B cell (primary cell): ENCODE results near the gene CPED1. TPM values are rescaled to one million over a fixed set of nuclear protein-coding genes. Genes with fewer than 3 reads are reported as not detected.

Experiments used
- ATAC-seq: fragments of 200-7000 bp; cut with Tn5 transposase; one replicate; pipeline ENCODE4 v1.10.0; 2021; ENCODE audit warnings: low read depth, mild to moderate bottlenecking, moderate number of reproducible peaks, moderate library complexity
- CTCF ChIA-PET: fragments of 350-600 bp; sonication (Branson Sonifier 250); formaldehyde crosslinking; loops from one replicate; lab custom pipeline; 2021; ENCODE audit warnings: antibody characterized with exemption, inconsistent platforms; lab: Charles Lee
- POLR2A ChIA-PET: fragments of 350-600 bp; sonication (Branson Sonifier 250); formaldehyde crosslinking; loops from one replicate; lab custom pipeline; 2021; ENCODE audit warnings: antibody characterized with exemption; lab: Charles Lee
- DNase-seq: peaks from one replicate; pipeline ENCODE4 v3.0.0; 2013
- H2AFZ ChIP-seq: 2 replicates; pipeline ENCODE4 v1.6.1; 2012; ENCODE audit warnings: mild to moderate bottlenecking, low read depth, low read length; ENCODE audit not compliant: insufficient read depth, poor library complexity, severe bottlenecking
- H3K27ac ChIP-seq, 2 donors: 1 replicate in 1 of 2; 2 replicates in 1 of 2; pipeline ENCODE4 v1.5.1; 2012 to 2013; ENCODE audit warnings: low read length in 2 of 2, mild to moderate bottlenecking in 2 of 2, moderate library complexity in 1 of 2
- H3K27me3 ChIP-seq, 4 experiments: fragments of 200-600 bp in 1 of 4; sonication (generic) in 1 of 4; replicated peaks in 1 of 4; 1 replicate in 2 of 4; 2 replicates in 2 of 4; pipeline versions ENCODE4 v1.6.1 to v1.7.0; 2013 to 2016; ENCODE audit warnings: low read length in 3 of 4, mild to moderate bottlenecking in 2 of 4, mixed read lengths in 1 of 4, moderate library complexity in 1 of 4; ENCODE audit not compliant: insufficient read depth in 4 of 4, control insufficient read depth in 3 of 4; ENCODE audit errors: control extremely low read depth in 1 of 4
- H3K36me3 ChIP-seq, 2 experiments: replicated peaks in 1 of 2; 1 replicate in 1 of 2; 2 replicates in 1 of 2; pipeline versions ENCODE4 v1.6.1 to v1.7.1; 2013; ENCODE audit warnings: low read length in 1 of 2; ENCODE audit not compliant: insufficient read depth in 2 of 2, control insufficient read depth in 1 of 2; ENCODE audit errors: control extremely low read depth in 1 of 2, extremely low read depth in 1 of 2
- H3K4me1 ChIP-seq, 2 donors: fragments of 200-600 bp in 1 of 2; sonication (generic) in 1 of 2; 1 replicate in 1 of 2; 2 replicates in 1 of 2; pipeline versions ENCODE4 v1.5.1 to v1.6.1; 2013 to 2017; ENCODE audit warnings: low read length in 2 of 2; ENCODE audit not compliant: control insufficient read depth in 2 of 2, insufficient read depth in 2 of 2
- H3K4me2 ChIP-seq: replicated peaks from 2 replicates; pipeline ENCODE3; 2012; ENCODE audit warnings: mild to moderate bottlenecking, low read depth, low read length; ENCODE audit not compliant: poor library complexity, severe bottlenecking
- H3K4me3 ChIP-seq, 5 experiments: fragments of 200-600 bp in 1 of 5; sonication (generic) in 1 of 5; 1 replicate in 3 of 5; 2 replicates in 2 of 5; pipeline versions ENCODE4 v1.5.1 to v1.7.0; 2011 to 2016; ENCODE audit warnings: low read length in 4 of 5, mild to moderate bottlenecking in 4 of 5, low read depth in 2 of 5, control low read depth in 1 of 5, moderate library complexity in 1 of 5; ENCODE audit not compliant: insufficient read depth in 1 of 5; ENCODE audit errors: control extremely low read depth in 1 of 5, extremely low read depth in 1 of 5
- H3K79me2 ChIP-seq: fragments of 200-600 bp; sonication (generic); one replicate; pipeline ENCODE4 v1.6.0; 2016; ENCODE audit warnings: low read length; ENCODE audit not compliant: control insufficient read depth, insufficient read depth
- H3K9ac ChIP-seq: fragments of 200-600 bp; sonication (generic); 2 replicates; pipeline ENCODE4 v1.6.1; 2017; ENCODE audit warnings: mild to moderate bottlenecking, low read length, moderate library complexity
- H3K9me3 ChIP-seq, 3 donors: one replicate each; pipeline versions ENCODE4 v1.6.1 to v1.7.1; 2013; ENCODE audit warnings: low read length in 2 of 3; ENCODE audit not compliant: control insufficient read depth in 2 of 3, insufficient read depth in 1 of 3; ENCODE audit errors: control extremely low read depth in 1 of 3
- H4K20me1 ChIP-seq: 2 replicates; pipeline ENCODE4 v1.6.0; 2012; ENCODE audit warnings: mild to moderate bottlenecking, low read length; ENCODE audit not compliant: insufficient read depth, control insufficient read depth, poor library complexity, severe bottlenecking
- H3K27ac Mint-ChIP-seq: one replicate; pipeline ENCODE4 v1.8.0; 2021; ENCODE audit warnings: mixed read lengths
- H3K27me3 Mint-ChIP-seq: one replicate; pipeline ENCODE4 v1.8.0; 2021; ENCODE audit warnings: mixed read lengths
- H3K4me1 Mint-ChIP-seq: one replicate; pipeline ENCODE4 v1.8.0; 2021; ENCODE audit warnings: mixed read lengths
- H3K4me3 Mint-ChIP-seq: one replicate; pipeline ENCODE4 v1.8.0; 2021; ENCODE audit warnings: mixed read lengths
- H3K9me3 Mint-ChIP-seq: one replicate; pipeline ENCODE4 v1.8.0; 2022; ENCODE audit warnings: mixed read lengths; ENCODE audit not compliant: insufficient read depth
- CTCF ChIP-seq: fragments of 200-600 bp; IDR thresholded peaks from one replicate; pipeline ENCODE4 v1.8.0; 2022; ENCODE audit warnings: antibody characterized with exemption, mild to moderate bottlenecking
- EZH2 ChIP-seq: IDR thresholded peaks from 2 replicates; pipeline ENCODE4 v1.6.1; 2012; ENCODE audit warnings: borderline replicate concordance, low read depth, mild to moderate bottlenecking, moderate library complexity, low read length; ENCODE audit not compliant: insufficient read depth, poor library complexity, severe bottlenecking
- WGBS: methylation state at CpG from one replicate; pipeline ENCODE4 v1.1.5; 2013; ENCODE audit warnings: missing lambda C conversion rate; ENCODE audit not compliant: insufficient coverage; 5-methylcytosine and 5-hydroxymethylcytosine counted together
- intact Hi-C: fragments of 100-400 bp; cut with micrococcal nuclease; formaldehyde crosslinking; loops from one replicate; pipeline ENCODE4 v1.10.0; 2022
- polyA plus RNA-seq: library from polyadenylated mRNA; depleted of rRNA; stranded (reverse); fragments of >200 nt; gene quantifications from 2 replicates; pipeline ENCODE4 v1.2.3, GENCODE V29; 2012
- total RNA-seq, 2 donors: library from RNA; stranded (reverse); fragments of 120-200 nt in 1 of 2; gene quantifications; 1 replicate in 1 of 2; 2 replicates in 1 of 2; pipeline versions ENCODE4 v1.2.3 to v1.2.4, GENCODE V29; 2013 to 2022

The CPED1 gene
- total and polyA plus RNA-seq, 2 donors (not counting 1 experiment from before 2014, with no cell fraction given), result 0.44 to 3.8 TPM

GRCh38 chr7:121027761-121028669, 39.5 kb downstream of the CPED1 start:
- H3K4me3 Mint-ChIP-seq, result no peak overlapping the region
- peaks cover 16% of the 10 kb centered on the region for H3K27me3 Mint-ChIP-seq
- Histone ChIP-seq H3K4me1 (no peaks in the 10 kb centered on the region), H3K36me3 (no peaks in the 10 kb centered on the region), H3K27ac (no peak overlapping the region), H3K27me3 (no peaks in the 10 kb centered on the region), H3K4me2 (no peak overlapping the region), H4K20me1 (no peaks in the 10 kb centered on the region), H3K9me3 (no peaks in the 10 kb centered on the region), H3K4me3 (no peak overlapping the region), H3K9ac (no peak overlapping the region), H2AFZ (no peak overlapping the region), H3K79me2 (no peaks in the 10 kb centered on the region)
- TF ChIP-seq CTCF (no peak), EZH2 (no peak)
- ATAC-seq, result no peak
- DNase-seq, result no peak
- H3K9me3 Mint-ChIP-seq, result peaks cover 4% of the 10 kb centered on the region
- 92% methylated on average over 1 of the region's 10 CpGs for WGBS
- H3K27ac Mint-ChIP-seq, result no peak overlapping the region
- ChIA-PET POLR2A (interaction anchor here (0.6 kb wide), 1 partner anchor 78 kb away, joined by 4 read pairs; the partner anchor contains the start of gene ING3), CTCF (no interaction called here)
- intact Hi-C loops, result no loop called here
- no peaks in the 10 kb centered on the region for H3K4me1 Mint-ChIP-seq

DNA sequence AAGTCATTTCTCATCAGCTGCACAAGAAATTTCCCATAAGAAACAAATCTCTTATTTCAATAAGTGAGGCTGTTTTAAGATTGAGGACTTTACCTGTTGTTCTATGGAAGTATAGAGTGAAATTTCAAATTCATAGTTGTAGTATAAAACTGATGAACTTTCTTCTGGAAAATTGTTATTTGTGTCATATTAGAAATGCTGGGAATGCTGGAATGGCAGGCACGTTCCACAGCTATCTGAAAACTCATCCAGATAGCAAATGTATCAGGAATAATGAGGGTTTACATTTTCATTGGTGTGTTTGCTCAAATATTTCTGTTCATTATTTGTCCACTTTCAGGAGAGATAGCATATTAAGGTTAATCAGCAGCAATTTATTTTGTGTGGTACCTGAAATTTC, 40.8 kb downstream of the CPED1 start:
- ATAC-seq (no peak), DNase-seq (no peak)
- Histone ChIP-seq H3K27me3 (no peaks in the 10 kb centered on the region), H3K27ac (no peak overlapping the region), H3K79me2 (no peaks in the 10 kb centered on the region), H3K4me3 (no peak overlapping the region), H3K4me1 (no peaks in the 10 kb centered on the region), H3K9ac (no peak overlapping the region), H3K36me3 (no peaks in the 10 kb centered on the region), H3K9me3 (no peaks in the 10 kb centered on the region), H2AFZ (no peak overlapping the region), H4K20me1 (no peaks in the 10 kb centered on the region), H3K4me2 (no peak overlapping the region)
- intact Hi-C loops, result no loop called here
- no peak overlapping the region for H3K4me3 Mint-ChIP-seq
- CTCF ChIA-PET, result interaction anchor here (0.6 kb wide), 1 partner anchor 1066 kb away, joined by 5 read pairs; no protein-coding TSS in a partner anchor
- TF ChIP-seq CTCF, result no peak
- no peak for TF ChIP-seq EZH2
- POLR2A ChIA-PET, result no interaction called here
- no peaks in the 10 kb centered on the region for H3K4me1 Mint-ChIP-seq
- peaks cover 16% of the 10 kb centered on the region for H3K27me3 Mint-ChIP-seq
- H3K27ac Mint-ChIP-seq, result no peak overlapping the region
- H3K9me3 Mint-ChIP-seq, result peaks cover 4% of the 10 kb centered on the region
- no CpG with 5 or more reads among the region's 1 CpG for WGBS
